ENCODE data around the gene IKZF5.

Gene IKZF5

DNA sequence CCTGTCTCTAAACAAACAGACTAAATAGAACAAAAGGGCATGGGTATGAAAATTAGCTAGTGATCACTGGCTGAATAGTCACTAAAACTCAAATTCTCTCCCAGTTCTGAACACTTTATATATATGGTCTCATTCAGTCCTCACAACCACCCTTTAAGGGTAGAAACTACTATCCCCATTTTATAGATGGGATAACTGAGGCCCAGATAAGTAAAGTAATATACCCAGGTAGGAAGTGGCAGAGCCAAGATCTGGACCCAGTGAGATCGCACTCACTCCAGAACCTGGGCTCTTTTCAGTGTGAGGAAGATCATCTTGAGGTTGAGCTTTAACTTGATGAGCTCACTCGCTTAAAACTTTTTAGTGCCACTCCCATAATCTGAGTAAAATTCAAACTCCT, 23.9 kb downstream of the IKZF5 start:
- DNase-seq (ENCODE audit: low read depth in 2 of 3, low spot score in 2 of 3) = no peak

DNA sequence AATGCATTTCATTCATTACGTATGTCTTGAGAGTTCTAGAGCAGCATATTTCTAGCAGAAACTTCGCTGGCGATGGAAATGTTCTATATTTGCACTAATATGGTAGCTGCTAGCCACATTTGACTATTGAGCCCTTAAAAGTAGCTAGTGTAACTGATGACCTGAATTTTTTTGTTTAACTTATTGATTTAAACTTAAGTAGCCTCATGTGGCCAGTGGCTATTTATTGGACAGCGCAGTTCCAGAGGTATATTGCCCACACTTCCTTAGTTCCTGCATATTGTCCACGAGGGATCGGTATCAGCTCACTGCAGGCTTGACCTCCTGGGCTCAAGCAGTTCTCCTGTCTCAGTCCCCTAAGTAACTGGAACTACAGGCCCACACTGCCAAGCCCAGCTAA, 24.7 kb downstream of the IKZF5 start:
- DNase-seq (ENCODE audit: low read depth in 2 of 3, low spot score in 2 of 3) = no peak

DNA sequence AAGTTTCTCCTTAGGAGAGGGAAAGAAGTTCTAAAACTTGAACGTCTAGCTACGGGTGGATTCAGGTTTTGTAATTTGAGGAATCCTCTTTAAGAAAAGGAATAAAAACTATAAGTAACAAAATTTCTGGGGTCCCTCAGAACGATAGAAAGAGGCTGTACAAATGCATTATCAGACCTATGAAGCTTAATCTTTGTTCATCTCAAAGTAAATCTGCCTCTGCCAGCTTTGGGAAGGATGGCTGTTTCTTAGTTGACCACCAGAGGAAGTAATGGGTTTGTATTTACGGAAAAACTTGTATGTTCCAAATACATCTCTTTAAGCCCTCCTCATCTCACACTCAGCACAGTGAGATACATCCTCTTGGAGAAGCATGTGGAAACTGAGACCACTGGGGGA, 27.5 kb downstream of the IKZF5 start:
- no peak for DNase-seq (ENCODE audit: low read depth in 2 of 3, low spot score in 2 of 3)

DNA sequence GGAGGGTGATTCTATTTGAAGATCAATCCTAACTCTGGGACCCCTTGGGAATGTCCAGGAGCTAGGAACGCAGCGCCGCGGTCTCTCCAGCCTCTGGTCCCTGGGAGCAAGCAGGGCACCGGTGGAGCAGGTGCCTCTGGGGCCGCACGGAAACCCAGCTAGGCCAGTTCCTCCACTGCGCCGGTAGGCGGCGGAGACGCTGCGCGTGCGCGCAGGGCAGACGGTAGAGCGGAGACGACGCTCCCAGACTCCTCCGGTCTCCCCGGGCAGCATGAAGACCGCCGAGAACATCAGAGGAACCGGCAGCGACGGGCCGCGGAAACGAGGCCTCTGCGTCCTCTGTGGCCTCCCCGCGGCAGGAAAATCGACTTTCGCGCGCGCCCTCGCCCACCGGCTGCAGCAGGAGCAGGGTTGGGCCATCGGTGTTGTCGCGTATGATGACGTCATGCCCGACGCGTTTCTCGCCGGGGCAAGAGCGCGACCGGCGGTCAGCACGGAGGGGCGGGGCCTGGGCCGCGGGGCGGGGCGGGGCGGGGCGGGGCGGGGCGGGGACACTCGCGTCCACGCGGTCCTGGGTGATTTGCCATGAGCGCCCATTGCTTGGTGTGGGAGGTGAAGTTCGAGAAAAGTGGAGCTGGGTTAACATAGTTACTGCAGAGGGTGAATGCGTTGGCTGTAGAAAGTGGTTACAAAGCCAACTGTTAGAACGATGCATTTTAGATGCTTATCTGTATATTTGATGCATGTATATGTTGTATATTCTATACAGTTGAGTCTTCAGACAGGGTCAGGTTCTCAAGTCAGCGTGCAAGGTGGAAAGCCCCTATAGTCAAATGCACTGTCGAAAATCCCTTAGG, 28.2 kb downstream of the IKZF5 start, which contains the start of gene PSTK:
PSTK (plus strand) TSS at position 193 of the 857 bp plus-strand sequence; CDS start at position 272, 79 bp downstream.
- DNase-seq (ENCODE audit: low read depth in 2 of 3, low spot score in 2 of 3) = peak; percentile 75 to 84 (median 84)

DNA sequence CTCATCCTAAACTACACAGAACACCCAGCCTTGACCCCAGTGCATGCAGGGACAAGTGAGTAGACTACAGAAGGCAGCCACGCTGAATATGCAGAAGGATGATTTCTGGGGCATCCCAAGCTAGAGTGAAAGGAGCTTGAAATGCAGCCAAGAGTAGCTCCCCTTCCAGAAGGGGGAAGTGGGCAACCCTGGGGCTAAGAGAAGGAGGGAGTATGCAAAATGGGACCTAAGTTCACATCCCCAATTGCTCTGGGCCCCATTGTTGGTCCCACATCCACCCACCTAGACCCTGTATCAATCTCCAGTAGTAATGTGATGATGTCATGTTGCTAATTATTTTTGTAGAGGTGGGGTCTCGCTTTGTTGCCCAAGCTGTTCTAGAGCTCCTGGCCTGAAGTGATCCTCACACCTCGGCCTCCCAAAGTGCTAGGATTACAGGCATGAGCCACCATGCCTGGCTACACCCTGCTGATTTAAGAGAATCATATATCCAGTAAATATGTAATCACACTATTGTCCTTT, 34.0 kb downstream of the IKZF5 start:
- no peak for DNase-seq (ENCODE audit: low read depth in 2 of 3, low spot score in 2 of 3)

DNA sequence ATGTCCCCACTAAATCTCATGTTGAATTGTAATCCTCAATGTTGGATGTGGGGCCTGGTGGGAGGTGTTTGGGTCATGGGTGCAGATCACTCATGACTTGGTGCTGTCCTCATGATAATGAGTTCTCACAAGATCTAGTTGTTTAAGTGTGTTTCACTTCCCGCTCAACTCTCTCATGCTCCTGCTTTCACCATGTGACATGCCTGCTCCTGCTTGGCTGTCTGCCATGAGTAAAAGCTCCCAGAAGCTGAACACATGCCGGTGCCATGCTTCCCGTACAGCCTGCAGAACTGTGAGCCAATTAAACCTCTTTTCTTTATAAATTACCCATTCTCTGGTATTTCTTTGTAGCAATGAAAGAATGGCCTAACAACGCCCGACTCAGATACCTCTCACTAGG, 34.6 kb downstream of the IKZF5 start:
- DNase-seq (ENCODE audit: low read depth in 2 of 3, low spot score in 2 of 3) = no peak

DNA sequence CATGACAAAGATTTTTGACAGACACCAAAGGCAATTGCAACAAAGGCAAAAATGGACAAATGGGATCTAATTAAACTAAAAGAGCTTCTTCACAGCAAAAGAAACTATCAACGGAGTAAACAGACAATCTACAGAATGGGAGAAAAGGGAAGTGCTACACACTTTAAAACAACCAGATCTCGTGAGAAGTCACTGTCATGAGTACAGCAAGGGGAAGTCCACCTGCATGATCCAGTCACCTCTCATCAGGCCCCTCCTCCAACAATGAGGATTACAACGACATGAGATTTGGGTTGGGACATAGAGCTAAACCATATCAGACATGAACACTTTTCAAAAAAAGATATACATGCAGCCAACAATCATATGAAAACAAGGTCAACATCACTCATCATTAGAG, 39.9 kb downstream of the IKZF5 start:
- DNase-seq (ENCODE audit: low read depth in 2 of 3, low spot score in 2 of 3) = no peak

DNA sequence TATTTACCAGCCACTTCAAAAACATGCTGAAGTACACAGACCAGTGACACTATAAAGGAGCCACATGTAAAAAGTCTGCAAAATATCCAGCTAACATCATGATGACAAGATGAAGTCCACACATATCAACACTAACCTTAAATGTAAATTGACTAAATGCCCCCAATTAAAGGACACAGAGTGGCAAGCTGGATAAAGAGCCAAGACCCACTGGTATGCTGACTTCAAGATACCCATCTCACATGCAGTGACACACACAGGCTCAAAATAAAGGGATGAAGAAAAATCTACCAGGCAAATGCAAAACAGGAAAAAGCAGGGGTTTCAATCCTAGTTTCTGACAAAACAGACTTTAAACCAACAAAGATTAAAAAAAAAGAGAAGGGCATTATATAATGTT, 41.7 kb downstream of the IKZF5 start:
- DNase-seq (ENCODE audit: low read depth in 2 of 3, low spot score in 2 of 3) = no peak

DNA sequence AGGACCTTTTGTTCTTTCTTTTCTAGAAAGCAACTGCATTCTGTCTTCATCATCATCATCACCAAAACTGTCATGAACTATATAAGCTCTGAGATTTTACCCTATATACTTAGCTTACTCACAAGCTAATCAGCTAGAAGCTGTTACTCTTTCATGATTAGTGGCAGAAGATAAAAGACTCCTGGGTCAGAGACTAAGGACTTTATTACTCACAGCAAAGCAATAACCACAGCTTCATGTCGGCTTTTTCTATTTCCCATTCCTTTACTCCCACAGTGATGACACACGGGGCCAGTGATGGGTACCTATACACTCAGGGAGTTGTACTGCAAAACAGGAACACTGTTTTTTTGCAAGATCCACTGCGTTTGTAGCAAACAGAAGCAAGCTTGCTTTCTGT, 46.2 kb downstream of the IKZF5 start:
- no peak for DNase-seq (ENCODE audit: low read depth in 2 of 3, low spot score in 2 of 3)

DNA sequence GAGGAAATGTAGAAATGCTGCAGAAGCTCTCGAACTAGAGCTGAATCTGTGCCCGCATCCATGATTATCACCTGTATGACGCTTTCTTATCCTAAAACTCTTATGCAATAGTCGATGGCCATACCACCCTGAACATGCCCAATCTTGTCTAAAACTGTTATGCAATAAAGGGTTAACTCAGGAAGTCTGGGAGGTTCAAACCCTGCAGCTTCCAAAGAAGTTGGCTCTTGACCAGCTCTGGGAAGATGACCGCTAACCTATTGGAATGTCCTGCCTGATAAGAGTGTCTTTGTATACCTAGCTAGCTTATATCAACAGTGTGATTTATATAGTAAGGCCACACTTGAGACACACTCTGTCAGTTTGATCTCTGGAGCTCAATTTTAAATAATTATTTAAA, 51.1 kb downstream of the IKZF5 start:
- no peak for DNase-seq (ENCODE audit: low read depth in 2 of 3, low spot score in 2 of 3)

DNA sequence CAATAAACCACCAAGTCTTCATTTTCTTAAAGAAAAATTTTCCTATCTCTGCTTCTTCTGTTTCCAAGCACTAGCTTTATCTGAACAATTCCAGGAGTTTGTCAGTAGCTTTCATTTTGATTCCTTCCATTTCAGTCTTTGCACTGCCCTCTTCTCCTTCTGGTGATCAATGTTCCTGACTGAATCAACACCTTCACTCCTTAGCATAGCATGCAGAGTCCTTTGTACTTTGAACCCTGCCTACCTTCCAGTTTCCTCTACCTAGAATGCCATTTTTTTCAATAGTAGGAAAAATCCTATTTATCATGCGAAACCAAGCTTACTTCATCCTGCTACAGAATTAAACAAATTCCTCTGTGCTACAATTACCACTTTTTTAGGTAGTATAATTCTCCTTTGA, 52.7 kb downstream of the IKZF5 start:
- DNase-seq (ENCODE audit: low read depth in 2 of 3, low spot score in 2 of 3) = no peak

DNA sequence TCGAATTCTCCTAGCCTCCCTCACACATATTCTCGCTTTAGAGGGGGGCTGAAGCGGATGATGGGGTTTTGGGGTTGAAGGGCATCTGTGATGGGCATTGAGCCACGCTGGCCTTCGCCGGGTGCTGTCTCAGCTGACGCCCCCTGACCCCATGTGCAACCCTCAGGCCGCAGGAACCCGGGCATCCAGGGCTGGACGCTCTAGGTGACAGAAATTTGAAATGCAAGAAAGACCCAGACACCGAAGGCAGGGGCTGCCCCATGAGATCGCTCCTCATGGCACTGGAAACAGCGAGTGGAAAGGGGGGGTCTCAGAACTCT, 53.9 kb downstream of the IKZF5 start:
- no peak for DNase-seq (ENCODE audit: low read depth in 2 of 3, low spot score in 2 of 3)

DNA sequence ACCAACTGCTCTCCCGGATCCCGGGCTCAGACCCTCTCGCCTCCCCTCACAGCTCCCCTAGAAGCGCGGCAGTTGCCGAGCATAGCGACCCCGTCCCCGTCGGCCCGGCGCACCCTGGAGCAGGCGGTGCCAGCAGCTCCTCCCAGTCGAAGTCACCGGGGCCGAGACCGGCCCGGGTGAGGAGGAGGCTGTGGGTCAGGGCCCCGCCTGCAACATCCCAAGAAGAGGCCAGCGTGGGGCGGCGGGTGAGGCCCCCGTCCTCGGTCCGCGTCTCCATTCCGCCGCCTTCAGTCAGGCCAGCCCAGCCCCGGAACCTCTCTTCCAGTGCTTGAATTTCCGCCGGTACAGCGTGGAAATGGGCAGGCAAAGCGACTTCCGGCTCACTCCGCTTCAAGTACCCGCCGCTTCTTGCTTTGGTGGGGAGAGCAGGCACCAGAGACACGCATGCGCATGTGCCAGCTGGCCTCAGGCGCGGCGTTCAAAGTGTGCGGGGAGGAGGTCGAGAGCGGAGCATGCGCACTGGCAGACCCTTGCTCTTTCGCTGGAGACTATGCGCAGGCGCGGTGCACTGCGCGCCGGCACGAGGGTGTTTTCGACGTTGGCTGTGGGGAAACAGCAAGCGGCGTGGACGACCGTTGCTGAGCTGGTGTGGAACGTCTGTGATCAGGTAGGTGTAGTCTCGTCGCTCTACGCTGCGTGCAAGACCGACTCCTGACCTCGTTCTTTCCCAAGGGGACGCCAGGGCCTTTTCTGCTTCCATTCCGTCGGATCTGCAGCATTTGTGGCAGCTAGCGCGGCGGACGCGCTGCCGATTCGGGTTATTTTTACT, 54.5 kb downstream of the IKZF5 start, which contains the start of gene C10orf88:
C10orf88 (minus strand) TSS at position 326 of the 829 bp plus-strand sequence; CDS start at position 277, 49 bp downstream.
- peak; percentile 72 to 96 (median 86) for DNase-seq (ENCODE audit: low read depth in 2 of 3, low spot score in 2 of 3)

DNA sequence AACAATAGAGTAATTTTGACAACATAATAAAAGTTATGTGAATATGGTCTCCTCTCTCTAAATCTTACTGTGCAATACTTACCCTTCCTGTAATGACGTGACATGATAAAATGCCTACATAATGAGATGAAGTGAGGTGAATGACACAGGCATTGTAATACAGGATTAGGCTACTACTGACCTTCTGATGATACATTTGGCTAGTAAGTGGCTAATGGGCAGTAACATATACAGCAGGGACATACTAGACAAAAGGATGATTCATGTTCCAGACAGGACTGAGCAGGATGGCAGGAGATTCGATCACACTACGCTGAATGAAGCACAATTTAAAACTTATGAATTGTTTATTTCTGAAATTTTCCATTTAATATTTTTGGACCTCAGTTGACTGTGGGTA, 59.3 kb downstream of the IKZF5 start:
- no peak for DNase-seq (ENCODE audit: low read depth in 2 of 3, low spot score in 2 of 3)
